HG02610 (cell line): ENCODE results near the gene FLT3.

ENCODE experiments used
- ATAC-seq: cut with Tn5 transposase; IDR thresholded peaks from one replicate; pipeline ENCODE4 v1.9.1; 2021; ENCODE audit warnings: mild to moderate bottlenecking, moderate library complexity; ENCODE audit not compliant: unreplicated experiment

Gene FLT3

GRCh38 chr13:27963491-27963890, 136.9 kb downstream of the FLT3 start:
- ATAC-seq = no peak

GRCh38 chr13:27962982-27963381, 137.4 kb downstream of the FLT3 start:
- no peak for ATAC-seq

DNA sequence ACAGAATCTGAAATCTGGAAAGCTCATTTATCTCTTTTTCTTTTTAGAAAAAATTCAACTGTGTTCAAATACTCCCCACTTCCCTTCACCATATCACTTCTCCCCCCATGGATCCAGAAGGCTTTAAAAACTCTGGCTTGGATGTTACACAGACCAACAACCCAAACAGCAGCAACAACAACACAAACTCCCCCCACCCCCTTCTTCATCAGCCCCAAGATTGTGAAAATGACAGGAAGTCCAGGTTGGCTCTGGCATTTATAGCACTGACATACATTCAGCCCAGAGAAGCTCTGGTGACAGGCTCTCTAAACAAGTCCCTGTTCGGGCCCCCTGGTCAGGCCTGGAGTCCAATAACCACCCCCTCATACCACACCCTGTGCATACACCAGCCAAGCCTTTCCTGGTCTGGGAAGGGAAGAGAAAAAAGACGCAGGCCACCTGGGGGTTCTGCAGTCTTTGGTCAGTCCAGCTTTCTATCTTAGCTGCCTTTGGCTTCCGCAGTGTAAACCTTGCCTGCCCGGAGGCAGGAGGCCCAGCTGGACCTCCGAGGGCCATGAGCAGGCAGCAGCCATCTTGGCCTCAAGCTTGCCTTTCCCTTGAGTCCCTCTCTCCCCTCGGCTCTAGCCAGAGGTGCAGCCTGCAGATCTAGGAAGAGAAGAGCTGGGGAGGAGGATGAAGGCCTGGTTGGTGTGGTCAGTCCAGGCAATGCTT, 138.1 kb downstream of the FLT3 start:
- no peak for ATAC-seq

DNA sequence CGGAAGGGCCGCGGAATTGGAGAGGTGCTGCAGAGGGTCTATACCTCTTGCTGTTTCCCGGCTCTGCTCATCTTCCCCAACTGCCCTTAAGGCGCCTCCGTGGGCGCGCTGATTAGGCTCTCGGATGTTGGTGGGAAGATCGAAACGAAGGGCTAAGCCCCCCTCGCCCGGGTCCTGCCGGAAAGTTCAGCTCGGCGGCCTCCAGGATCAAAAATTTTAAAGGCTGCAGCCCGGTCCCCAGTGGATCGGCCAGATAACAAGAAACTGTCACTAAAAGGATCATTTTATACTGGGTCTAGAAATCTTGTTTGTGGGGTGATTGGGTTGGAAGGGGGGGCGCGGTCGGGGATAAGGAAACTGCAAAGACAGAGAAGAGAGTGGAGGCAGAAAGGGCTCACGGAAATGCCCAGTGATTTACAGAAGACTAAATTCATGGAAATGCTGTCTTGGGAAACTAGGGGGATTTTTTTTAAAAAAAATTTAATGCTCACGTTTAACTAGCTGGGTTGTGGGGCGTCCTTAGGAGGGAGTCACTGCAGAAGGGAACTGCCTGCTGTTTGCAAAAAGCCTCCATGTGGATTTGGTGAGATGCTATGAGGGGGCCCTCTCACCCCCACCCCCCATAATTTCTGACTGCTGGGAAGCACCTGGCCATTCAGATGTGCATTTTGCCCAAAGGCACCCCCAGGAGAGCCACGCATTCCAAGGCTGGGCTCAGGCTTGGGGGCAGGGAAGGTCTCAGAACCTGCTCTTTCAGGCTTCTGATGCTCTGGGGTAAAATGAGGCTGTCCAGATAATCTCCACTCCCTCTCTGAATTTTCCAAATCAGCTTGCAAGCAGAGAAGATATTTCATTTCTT, 138.9 kb downstream of the FLT3 start:
- no peak for ATAC-seq

DNA sequence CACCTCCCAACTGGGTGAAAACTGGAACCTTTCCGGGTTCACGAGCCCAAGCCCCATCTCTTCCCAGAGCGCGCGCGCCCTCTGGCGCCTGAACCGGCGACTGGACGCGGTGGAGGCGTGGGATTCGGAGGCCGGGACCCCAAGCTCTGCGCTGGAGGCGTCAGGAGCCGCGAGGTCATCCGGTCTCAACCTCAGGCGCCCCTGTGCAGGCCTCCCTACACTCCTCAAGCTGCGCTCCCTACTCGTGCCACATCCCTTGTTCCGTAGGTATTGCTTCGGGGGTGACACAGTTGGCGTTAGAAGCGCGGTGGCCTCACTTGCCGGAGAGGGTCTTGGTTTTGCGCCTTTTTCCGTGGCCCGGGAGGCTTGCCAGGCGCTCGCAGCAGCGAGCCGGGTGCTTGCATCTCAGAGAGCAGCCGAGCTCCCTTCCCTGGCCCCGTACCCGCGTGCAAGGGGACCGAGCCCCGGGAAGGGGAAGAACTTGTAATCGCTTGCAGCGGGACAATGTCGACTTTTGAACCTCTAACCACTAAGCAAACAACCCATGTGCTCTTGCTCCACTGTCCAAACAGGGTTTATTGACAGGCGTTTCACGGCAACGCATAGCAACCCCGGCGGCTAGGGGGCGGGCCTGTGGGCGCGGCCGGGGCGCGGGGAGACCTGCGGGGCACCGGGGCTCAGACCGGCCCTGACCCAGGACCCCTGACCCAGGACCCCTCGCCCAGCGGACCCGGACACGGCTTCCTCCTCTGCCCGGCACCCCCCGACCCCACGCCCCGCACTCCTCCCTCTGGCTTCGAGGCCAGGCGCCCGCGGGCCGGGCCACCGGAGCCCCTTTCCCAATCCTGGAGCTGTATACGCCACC, 139.8 kb downstream of the FLT3 start:
- ATAC-seq = no peak

GRCh38 chr13:27959976-27960361, 140.4 kb downstream of the FLT3 start:
- no peak for ATAC-seq

GRCh38 chr13:27956576-27957300, 143.6 kb downstream of the FLT3 start:
- ATAC-seq = no peak

DNA sequence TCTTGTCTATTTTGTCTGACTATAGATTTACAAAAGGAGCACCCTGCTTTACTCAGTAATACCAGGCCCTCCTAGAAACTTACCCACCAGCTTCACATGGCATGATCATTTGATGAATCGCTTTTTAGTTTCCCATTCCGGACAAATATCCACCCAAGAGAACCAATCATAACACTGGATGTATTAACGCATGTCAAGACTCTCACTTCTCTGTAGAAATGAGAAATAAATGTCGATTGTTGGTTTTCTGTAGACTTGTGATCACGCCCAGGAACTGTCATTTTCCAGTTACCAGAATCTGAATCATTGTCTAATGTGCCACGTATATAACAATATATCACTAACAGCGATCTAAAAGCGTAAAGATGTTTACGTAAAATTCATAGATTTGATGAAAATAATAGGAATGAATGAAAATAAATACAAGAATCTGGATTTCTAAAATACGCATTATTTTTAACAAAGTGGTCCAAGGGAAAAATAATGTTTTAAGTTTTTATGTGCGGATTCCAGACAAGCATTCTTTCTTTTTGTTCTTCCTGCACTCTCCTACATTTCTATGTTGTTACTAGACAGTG, 145.3 kb downstream of the FLT3 start:
- ATAC-seq = no peak

DNA sequence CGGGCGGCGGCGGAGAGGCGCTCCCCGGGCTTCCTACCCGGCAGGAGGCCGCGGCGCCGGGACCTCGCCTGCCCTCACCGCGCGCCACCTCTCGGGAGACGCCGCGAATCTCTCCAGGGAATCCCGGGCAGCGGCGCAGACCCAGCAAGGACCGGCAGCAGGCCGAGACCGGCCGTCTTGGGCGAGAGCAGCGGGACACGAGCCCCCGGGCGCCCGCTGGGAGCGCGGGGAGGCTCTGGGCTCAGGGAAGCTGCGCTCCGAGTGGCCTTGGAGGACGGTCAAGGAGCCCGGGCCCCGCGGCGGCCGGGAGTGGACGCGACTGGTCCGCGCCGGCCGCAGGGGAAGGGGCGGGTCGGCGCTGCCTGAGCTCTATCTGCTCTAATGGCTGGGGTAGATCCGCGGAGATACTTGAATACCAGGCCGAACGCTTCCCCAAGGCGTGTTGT, 145.9 kb downstream of the FLT3 start:
- ATAC-seq = peak; percentile 12

GRCh38 chr13:27953676-27954405, 146.5 kb downstream of the FLT3 start:
- peak; percentile 77 for ATAC-seq
